Duodenal mucosa (tissue), 2 donors: Measurements from ENCODE around the gene ARHGAP28.

ENCODE experiments used
- H3K27ac ChIP-seq: one replicate; pipeline ENCODE4 v1.7.0; 2013; ENCODE audit warnings: low read depth, low read length
- H3K27me3 ChIP-seq, 2 donors: one replicate each; pipeline ENCODE4 v1.7.0; 2013; ENCODE audit warnings: low read length in 2 of 2, control low read depth in 1 of 2; ENCODE audit not compliant: insufficient read depth in 2 of 2, control insufficient read depth in 1 of 2
- H3K36me3 ChIP-seq, 2 donors: one replicate each; pipeline ENCODE4 v1.7.0; 2013; ENCODE audit warnings: low read length in 2 of 2, control low read depth in 1 of 2; ENCODE audit not compliant: insufficient read depth in 2 of 2, control insufficient read depth in 1 of 2
- H3K4me1 ChIP-seq, 2 donors: one replicate each; pipeline ENCODE4 v1.7.0; 2013; ENCODE audit warnings: low read length in 2 of 2, control low read depth in 1 of 2; ENCODE audit not compliant: insufficient read depth in 2 of 2, control insufficient read depth in 1 of 2
- H3K4me3 ChIP-seq, 2 donors: one replicate each; pipeline ENCODE4 v1.7.0; 2013; ENCODE audit warnings: low read length in 2 of 2, low read depth in 1 of 2
- H3K9ac ChIP-seq, 2 donors: one replicate each; pipeline ENCODE4 v1.7.0; 2013; ENCODE audit warnings: low read length in 2 of 2, low read depth in 1 of 2
- H3K9me3 ChIP-seq, 2 donors: one replicate each; pipeline ENCODE4 v1.7.0; 2013; ENCODE audit warnings: low read length in 2 of 2, control low read depth in 1 of 2; ENCODE audit not compliant: control insufficient read depth in 1 of 2

Gene ARHGAP28

GRCh38 chr18:6860804-6861448, 131.4 kb downstream of the ARHGAP28 start:
- H3K36me3 ChIP-seq: no peaks in the 10 kb centered on the region
- no peak overlapping the region for H3K4me3 ChIP-seq
- no peak overlapping the region for H3K27ac ChIP-seq
- no peaks in the 10 kb centered on the region for H3K9me3 ChIP-seq
- H3K27me3 ChIP-seq: no peaks in the 10 kb centered on the region
- H3K4me1 ChIP-seq: no peaks in the 10 kb centered on the region
- H3K9ac ChIP-seq: no peak overlapping the region

GRCh38 chr18:6865251-6865650, 135.7 kb downstream of the ARHGAP28 start:
- Histone ChIP-seq H3K4me1 (no peaks in the 10 kb centered on the region), H3K9ac (no peak overlapping the region), H3K27me3 (no peaks in the 10 kb centered on the region), H3K9me3 (no peaks in the 10 kb centered on the region), H3K27ac (no peak overlapping the region), H3K4me3 (no peak overlapping the region), H3K36me3 (no peaks in the 10 kb centered on the region)

GRCh38 chr18:6866552-6867085, 137.1 kb downstream of the ARHGAP28 start:
- no peaks in the 10 kb centered on the region for H3K4me1 ChIP-seq
- no peak overlapping the region for H3K27ac ChIP-seq
- no peak overlapping the region for H3K9ac ChIP-seq
- no peaks in the 10 kb centered on the region for H3K36me3 ChIP-seq
- H3K9me3 ChIP-seq: no peaks in the 10 kb centered on the region
- H3K27me3 ChIP-seq: no peaks in the 10 kb centered on the region
- H3K4me3 ChIP-seq: no peak overlapping the region

GRCh38 chr18:6868033-6868432, 138.5 kb downstream of the ARHGAP28 start:
- Histone ChIP-seq H3K9me3 (no peaks in the 10 kb centered on the region), H3K4me1 (no peaks in the 10 kb centered on the region), H3K4me3 (no peak overlapping the region), H3K27me3 (no peaks in the 10 kb centered on the region), H3K27ac (no peak overlapping the region), H3K9ac (no peak overlapping the region), H3K36me3 (no peaks in the 10 kb centered on the region)

- Histone ChIP-seq H3K27me3 (no peaks in the 10 kb centered on the region), H3K36me3 (no peaks in the 10 kb centered on the region)
Observed at GRCh38 chr18:6871566-6871965, 142.1 kb downstream of the ARHGAP28 start.

GRCh38 chr18:6873040-6873751, 143.7 kb downstream of the ARHGAP28 start:
- H3K9me3 ChIP-seq: no peaks in the 10 kb centered on the region
- H3K4me1 ChIP-seq: no peaks in the 10 kb centered on the region
- H3K4me3 ChIP-seq: no peak overlapping the region
- H3K27me3 ChIP-seq: no peaks in the 10 kb centered on the region
- H3K9ac ChIP-seq: no peak overlapping the region
- no peaks in the 10 kb centered on the region for H3K36me3 ChIP-seq
- H3K27ac ChIP-seq: no peak overlapping the region

More at GRCh38 chr18:6871566-6871965, 142.1 kb downstream of the ARHGAP28 start:
- H3K9ac ChIP-seq: no peak overlapping the region
- no peak overlapping the region for H3K4me3 ChIP-seq
- H3K9me3 ChIP-seq: no peaks in the 10 kb centered on the region
- H3K27ac ChIP-seq: no peak overlapping the region
- no peaks in the 10 kb centered on the region for H3K4me1 ChIP-seq

- Histone ChIP-seq H3K4me3 (no peak overlapping the region), H3K9me3 (no peaks in the 10 kb centered on the region), H3K4me1 (no peaks in the 10 kb centered on the region), H3K9ac (no peak overlapping the region), H3K27me3 (no peaks in the 10 kb centered on the region), H3K27ac (no peak overlapping the region), H3K36me3 (no peaks in the 10 kb centered on the region)
Observed at GRCh38 chr18:6874315-6874714, 144.8 kb downstream of the ARHGAP28 start.

- Histone ChIP-seq H3K9ac (no peak overlapping the region), H3K4me3 (no peak overlapping the region), H3K27me3 (no peaks in the 10 kb centered on the region), H3K27ac (no peak overlapping the region), H3K36me3 (no peaks in the 10 kb centered on the region), H3K9me3 (no peaks in the 10 kb centered on the region), H3K4me1 (no peaks in the 10 kb centered on the region)
Observed at GRCh38 chr18:6875749-6876148, 146.2 kb downstream of the ARHGAP28 start.

- no peaks in the 10 kb centered on the region for H3K9me3 ChIP-seq
- H3K9ac ChIP-seq: no peak overlapping the region
- H3K27ac ChIP-seq: no peak overlapping the region
- H3K36me3 ChIP-seq: no peaks in the 10 kb centered on the region
- H3K4me1 ChIP-seq: no peaks in the 10 kb centered on the region
- H3K27me3 ChIP-seq: no peaks in the 10 kb centered on the region
- no peak overlapping the region for H3K4me3 ChIP-seq
Observed at GRCh38 chr18:6876641-6877041, 147.1 kb downstream of the ARHGAP28 start.

- H3K27ac ChIP-seq: no peak overlapping the region
Observed at GRCh38 chr18:6877288-6877687, 147.8 kb downstream of the ARHGAP28 start.

More at GRCh38 chr18:6877288-6877687, 147.8 kb downstream of the ARHGAP28 start:
- no peaks in the 10 kb centered on the region for H3K27me3 ChIP-seq
- no peaks in the 10 kb centered on the region for H3K36me3 ChIP-seq
- H3K9ac ChIP-seq: no peak overlapping the region
- no peaks in the 10 kb centered on the region for H3K4me1 ChIP-seq
- H3K9me3 ChIP-seq: no peaks in the 10 kb centered on the region
- no peak overlapping the region for H3K4me3 ChIP-seq
